ENCODE results near the gene SNAPIN. TPM values are rescaled to one million over a fixed set of nuclear protein-coding genes. Genes with fewer than 3 reads are reported as not detected.

Gene SNAPIN
- total RNA-seq: 58.0 and 58.9 TPM in 2 replicates

GRCh38 chr1:153658400-153659174, at the start of gene SNAPIN:
Gene SNAPIN, plus strand, starts transcription at chr1:153658703. Its CDS starts 41 bp downstream, at chr1:153658744.

GRCh38 chr1:153612755-153613331, 45.7 kb upstream of the SNAPIN start, which contains the start of gene S100A16:
Gene S100A16, minus strand, starts transcription at chr1:153613137. Its CDS starts 4,986 bp downstream, at chr1:153608151.

GRCh38 chr1:153616144-153616916, 42.2 kb upstream of the SNAPIN start, which contains the start of gene S100A14:
Gene S100A14, minus strand, starts transcription at chr1:153616325. Its CDS starts 467 bp downstream, at chr1:153615858.

GRCh38 chr1:153626904-153627714, 31.4 kb upstream of the SNAPIN start, which contains the start of gene S100A13:
Gene S100A13, minus strand, starts transcription at chr1:153627505. Its CDS starts 1,033 bp downstream, at chr1:153626472.

GRCh38 chr1:153627715-153628626, 30.5 kb upstream of the SNAPIN start, which contains the start of gene S100A1:
Gene S100A1, plus strand, starts transcription at chr1:153628434. Its CDS starts 2,088 bp downstream, at chr1:153630522.

GRCh38 chr1:153633754-153634665, 24.5 kb upstream of the SNAPIN start, which contains the start of gene CHTOP:
Gene CHTOP, plus strand, starts transcription at chr1:153634066. Its CDS starts 2,523 bp downstream, at chr1:153636589.

GRCh38 chr1:153670859-153671627, 12.5 kb downstream of the SNAPIN start, which contains the start of gene ILF2:
Gene ILF2, minus strand, starts transcription at chr1:153670993. Its CDS starts 71 bp downstream, at chr1:153670922.

GRCh38 chr1:153678519-153679336, 20.2 kb downstream of the SNAPIN start, which contains the start of gene NPR1:
Gene NPR1, plus strand, starts transcription at chr1:153678688. Its CDS starts 421 bp downstream, at chr1:153679109.

Other genes starting within 250 kb of the SNAPIN start
- not detected in 2 replicates for gene S100A7A, start 242.2 kb upstream of the SNAPIN start, total RNA-seq
- not detected in 2 replicates for gene S100A7, start 198.1 kb upstream of the SNAPIN start, total RNA-seq
- 1,072 and 1,519 TPM in 2 replicates for gene S100A6, start 122.7 kb upstream of the SNAPIN start, total RNA-seq
- 0.66 TPM in 1 of 2 replicates, not detected in the other for gene S100A5, start 117.8 kb upstream of the SNAPIN start, total RNA-seq
- 31.4 and 82.6 TPM in 2 replicates for gene S100A4, start 112.9 kb upstream of the SNAPIN start, total RNA-seq
- 2.2 and 3.3 TPM in 2 replicates for gene S100A3, start 109.4 kb upstream of the SNAPIN start, total RNA-seq
- 1.00 and 2.4 TPM in 2 replicates for gene S100A2, start 92.9 kb upstream of the SNAPIN start, total RNA-seq
- gene S100A16, start 45.6 kb upstream of the SNAPIN start, total RNA-seq: 242 and 566 TPM in 2 replicates
- 0.22 TPM in 1 of 2 replicates, not detected in the other for gene S100A14, start 42.4 kb upstream of the SNAPIN start, total RNA-seq
- gene S100A13, start 31.2 kb upstream of the SNAPIN start, total RNA-seq: 152 and 193 TPM in 2 replicates
- not detected in 2 replicates for gene S100A1, start 30.3 kb upstream of the SNAPIN start, total RNA-seq
- gene CHTOP, start 24.6 kb upstream of the SNAPIN start, total RNA-seq: 33.6 and 34.3 TPM in 2 replicates
- gene ILF2, start 12.3 kb downstream of the SNAPIN start, total RNA-seq: 201 and 320 TPM in 2 replicates
- gene NPR1, start 20.0 kb downstream of the SNAPIN start, total RNA-seq: 1.1 and 4.1 TPM in 2 replicates
- gene INTS3, start 69.3 kb downstream of the SNAPIN start, total RNA-seq: 35.7 and 43.2 TPM in 2 replicates
- 6.6 and 13.0 TPM in 2 replicates for gene SLC27A3, start 116.7 kb downstream of the SNAPIN start, total RNA-seq

All from uterine smooth muscle cell (primary cell).